ENCODE measurements around the gene IGFBP4. TPM values are rescaled to one million over a fixed set of nuclear protein-coding genes. Genes with fewer than 3 reads are reported as not detected.
A peak's percentile ranks its signal among the peaks of the same experiment; 100 is the strongest.

The IGFBP4 gene
- total RNA-seq, 1 donor from 2014 or later = 84.3 TPM

DNA sequence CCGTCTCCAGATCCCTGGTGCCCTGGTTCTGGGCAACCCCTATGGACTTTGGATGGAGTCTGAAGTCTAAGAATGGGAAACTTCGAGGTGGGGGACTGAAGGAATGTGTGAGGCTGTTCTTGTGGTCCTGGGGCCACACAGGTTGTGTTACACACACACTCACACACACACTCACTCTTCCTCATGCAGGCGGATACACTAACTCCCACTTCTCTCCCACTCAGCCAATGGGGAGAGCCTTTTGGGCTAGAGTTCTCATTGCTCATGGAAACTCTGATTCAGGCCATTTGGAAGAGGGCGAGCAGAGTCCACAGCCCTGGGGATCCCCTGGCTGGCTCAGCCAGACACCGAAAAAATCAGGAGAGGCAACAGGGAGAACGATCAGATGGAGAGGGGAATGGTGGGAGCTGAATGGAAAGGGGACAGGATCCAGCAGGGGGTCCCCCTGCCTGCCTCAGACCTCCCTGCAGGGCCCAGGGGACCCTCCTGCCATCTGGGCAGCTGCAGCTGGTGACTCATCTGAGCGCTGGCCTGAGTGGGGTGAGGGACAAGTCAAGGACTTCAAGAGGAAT lies 9.1 kb downstream of the IGFBP4 start:
- H3K27me3 Mint-ChIP-seq (ENCODE audit: insufficient read depth) = no peaks in the 10 kb centered on the region
- intact Hi-C loops (cut with micrococcal nuclease) = no loop called here
- peak overlapping the region; percentile 56 for H3K4me3 Mint-ChIP-seq
- DNase-seq (ENCODE audit: low spot score) = no peak
- H3K27ac Mint-ChIP-seq = peak overlapping the region; percentile 91
- no peaks in the 10 kb centered on the region for H3K9me3 Mint-ChIP-seq
- peaks cover 40% of the 10 kb centered on the region for H3K36me3 Mint-ChIP-seq (ENCODE audit: low read depth)
- peaks cover 37% of the 10 kb centered on the region for H3K4me1 Mint-ChIP-seq (ENCODE audit: low read depth)

DNA sequence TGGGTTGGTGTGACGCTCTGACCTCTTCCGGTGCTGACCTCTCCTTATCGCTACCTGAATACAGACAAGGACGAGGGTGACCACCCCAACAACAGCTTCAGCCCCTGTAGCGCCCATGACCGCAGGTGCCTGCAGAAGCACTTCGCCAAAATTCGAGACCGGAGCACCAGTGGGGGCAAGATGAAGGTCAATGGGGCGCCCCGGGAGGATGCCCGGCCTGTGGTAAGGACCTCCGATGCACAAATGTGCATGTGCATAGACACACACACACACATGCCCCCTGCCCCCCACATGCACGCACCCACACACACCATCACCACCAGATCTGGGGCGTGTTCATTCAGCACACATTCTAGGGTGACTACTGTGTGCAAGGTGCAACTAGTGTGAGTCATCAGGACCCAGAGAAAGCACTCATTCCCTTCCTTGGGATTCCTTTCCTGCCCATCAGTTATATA lies 9.7 kb downstream of the IGFBP4 start:
- H3K36me3 Mint-ChIP-seq (ENCODE audit: low read depth) = peaks cover 40% of the 10 kb centered on the region
- intact Hi-C loops (cut with micrococcal nuclease) = no loop called here

DNA sequence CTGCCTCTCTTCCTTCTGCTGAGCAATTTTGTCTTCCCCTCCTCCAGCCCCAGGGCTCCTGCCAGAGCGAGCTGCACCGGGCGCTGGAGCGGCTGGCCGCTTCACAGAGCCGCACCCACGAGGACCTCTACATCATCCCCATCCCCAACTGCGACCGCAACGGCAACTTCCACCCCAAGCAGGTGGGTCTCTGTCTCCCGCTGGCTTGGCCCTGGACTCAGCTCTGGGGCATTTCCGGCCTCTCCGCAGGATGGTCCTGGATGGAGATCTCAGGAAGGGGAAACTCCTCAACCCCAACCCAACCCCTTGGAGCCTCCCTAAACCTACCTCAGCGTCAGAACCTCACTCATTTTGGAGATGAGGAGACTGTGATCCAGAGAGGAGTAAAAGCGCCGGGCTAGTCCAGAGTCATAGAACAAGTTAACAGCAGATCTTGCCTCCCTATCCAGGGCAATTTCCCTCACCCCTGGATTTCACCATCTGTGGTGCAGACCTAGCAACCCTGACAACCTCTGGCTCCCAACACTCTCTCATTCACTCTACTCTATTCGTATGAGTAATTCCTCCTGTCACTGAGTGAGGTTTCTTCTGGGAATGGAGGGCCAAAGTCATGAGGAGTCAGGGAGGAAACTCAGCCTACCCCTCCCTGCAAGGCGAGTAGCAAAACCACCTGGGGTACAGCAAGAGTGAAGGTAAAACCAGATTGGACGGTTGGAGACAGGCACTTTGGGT lies 10.8 kb downstream of the IGFBP4 start:
- intact Hi-C loops (cut with micrococcal nuclease) = no loop called here
- Mint-ChIP-seq H3K4me1 (ENCODE audit: low read depth) (peaks cover 22% of the 10 kb centered on the region), H3K36me3 (ENCODE audit: low read depth) (peaks cover 43% of the 10 kb centered on the region), H3K27me3 (ENCODE audit: insufficient read depth) (no peaks in the 10 kb centered on the region), H3K4me3 (no peak overlapping the region), H3K27ac (no peak overlapping the region), H3K9me3 (no peaks in the 10 kb centered on the region)
- DNase-seq (ENCODE audit: low spot score) = no peak

More for the DNA sequence above, 9.7 kb downstream of the IGFBP4 start:
- H3K9me3 Mint-ChIP-seq = no peaks in the 10 kb centered on the region
- no peaks in the 10 kb centered on the region for H3K27me3 Mint-ChIP-seq (ENCODE audit: insufficient read depth)
- peaks cover 30% of the 10 kb centered on the region for H3K4me1 Mint-ChIP-seq (ENCODE audit: low read depth)
- H3K27ac Mint-ChIP-seq = no peak overlapping the region
- DNase-seq (ENCODE audit: low spot score) = no peak
- H3K4me3 Mint-ChIP-seq = no peak overlapping the region

DNA sequence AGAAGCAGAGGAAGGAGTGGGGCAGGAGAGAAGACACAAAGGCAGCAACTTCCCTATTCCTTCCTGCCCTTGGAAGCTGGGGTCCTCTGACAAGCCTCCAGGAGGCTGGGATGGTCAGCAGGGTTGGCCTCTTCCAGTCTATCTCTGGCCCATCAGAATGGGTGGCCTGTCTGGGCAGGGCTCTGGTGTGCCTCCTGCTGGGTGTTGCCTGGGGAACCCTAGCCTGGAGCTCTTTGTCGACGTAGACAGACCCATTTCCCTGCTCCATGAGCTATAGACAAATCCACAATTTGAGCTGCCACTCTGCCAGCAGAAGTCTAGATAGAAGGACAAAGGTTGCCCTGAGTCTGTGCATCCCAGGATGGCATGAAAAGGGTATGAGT lies 11.4 kb downstream of the IGFBP4 start:
- H3K9me3 Mint-ChIP-seq = no peaks in the 10 kb centered on the region
- H3K27me3 Mint-ChIP-seq (ENCODE audit: insufficient read depth) = no peaks in the 10 kb centered on the region
- H3K36me3 Mint-ChIP-seq (ENCODE audit: low read depth) = peaks cover 45% of the 10 kb centered on the region
- H3K27ac Mint-ChIP-seq = no peak overlapping the region
- peaks cover 21% of the 10 kb centered on the region for H3K4me1 Mint-ChIP-seq (ENCODE audit: low read depth)
- no peak for DNase-seq (ENCODE audit: low spot score)
- intact Hi-C loops (cut with micrococcal nuclease) = no loop called here
- no peak overlapping the region for H3K4me3 Mint-ChIP-seq

DNA sequence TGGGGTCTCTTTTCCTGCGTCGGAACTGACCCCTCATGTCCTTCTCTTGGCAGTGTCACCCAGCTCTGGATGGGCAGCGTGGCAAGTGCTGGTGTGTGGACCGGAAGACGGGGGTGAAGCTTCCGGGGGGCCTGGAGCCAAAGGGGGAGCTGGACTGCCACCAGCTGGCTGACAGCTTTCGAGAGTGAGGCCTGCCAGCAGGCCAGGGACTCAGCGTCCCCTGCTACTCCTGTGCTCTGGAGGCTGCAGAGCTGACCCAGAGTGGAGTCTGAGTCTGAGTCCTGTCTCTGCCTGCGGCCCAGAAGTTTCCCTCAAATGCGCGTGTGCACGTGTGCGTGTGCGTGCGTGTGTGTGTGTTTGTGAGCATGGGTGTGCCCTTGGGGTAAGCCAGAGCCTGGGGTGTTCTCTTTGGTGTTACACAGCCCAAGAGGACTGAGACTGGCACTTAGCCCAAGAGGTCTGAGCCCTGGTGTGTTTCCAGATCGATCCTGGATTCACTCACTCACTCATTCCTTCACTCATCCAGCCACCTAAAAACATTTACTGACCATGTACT lies 13.2 kb downstream of the IGFBP4 start:
- H3K4me3 Mint-ChIP-seq = no peak overlapping the region
- no peak overlapping the region for H3K27ac Mint-ChIP-seq
- intact Hi-C loops (cut with micrococcal nuclease) = no loop called here
- H3K27me3 Mint-ChIP-seq (ENCODE audit: insufficient read depth) = no peaks in the 10 kb centered on the region
- no peak for DNase-seq (ENCODE audit: low spot score)
- H3K36me3 Mint-ChIP-seq (ENCODE audit: low read depth) = peaks cover 42% of the 10 kb centered on the region
- no peaks in the 10 kb centered on the region for H3K9me3 Mint-ChIP-seq
- peaks cover 7% of the 10 kb centered on the region for H3K4me1 Mint-ChIP-seq (ENCODE audit: low read depth)

DNA sequence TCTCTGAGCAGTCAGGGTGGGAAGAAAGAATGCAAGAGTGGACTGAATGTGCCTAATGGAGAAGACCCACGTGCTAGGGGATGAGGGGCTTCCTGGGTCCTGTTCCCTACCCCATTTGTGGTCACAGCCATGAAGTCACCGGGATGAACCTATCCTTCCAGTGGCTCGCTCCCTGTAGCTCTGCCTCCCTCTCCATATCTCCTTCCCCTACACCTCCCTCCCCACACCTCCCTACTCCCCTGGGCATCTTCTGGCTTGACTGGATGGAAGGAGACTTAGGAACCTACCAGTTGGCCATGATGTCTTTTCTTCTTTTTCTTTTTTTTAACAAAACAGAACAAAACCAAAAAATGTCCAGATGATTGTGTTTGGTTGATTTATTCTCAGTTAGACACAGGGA lies 14.1 kb downstream of the IGFBP4 start:
- DNase-seq (ENCODE audit: low spot score) = no peak
- H3K27ac Mint-ChIP-seq = no peak overlapping the region
- intact Hi-C loops (cut with micrococcal nuclease) = no loop called here
- H3K4me1 Mint-ChIP-seq (ENCODE audit: low read depth) = peaks cover 2% of the 10 kb centered on the region
- H3K4me3 Mint-ChIP-seq = no peak overlapping the region
- H3K27me3 Mint-ChIP-seq (ENCODE audit: insufficient read depth) = no peaks in the 10 kb centered on the region
- no peaks in the 10 kb centered on the region for H3K9me3 Mint-ChIP-seq
- H3K36me3 Mint-ChIP-seq (ENCODE audit: low read depth) = peaks cover 37% of the 10 kb centered on the region

DNA sequence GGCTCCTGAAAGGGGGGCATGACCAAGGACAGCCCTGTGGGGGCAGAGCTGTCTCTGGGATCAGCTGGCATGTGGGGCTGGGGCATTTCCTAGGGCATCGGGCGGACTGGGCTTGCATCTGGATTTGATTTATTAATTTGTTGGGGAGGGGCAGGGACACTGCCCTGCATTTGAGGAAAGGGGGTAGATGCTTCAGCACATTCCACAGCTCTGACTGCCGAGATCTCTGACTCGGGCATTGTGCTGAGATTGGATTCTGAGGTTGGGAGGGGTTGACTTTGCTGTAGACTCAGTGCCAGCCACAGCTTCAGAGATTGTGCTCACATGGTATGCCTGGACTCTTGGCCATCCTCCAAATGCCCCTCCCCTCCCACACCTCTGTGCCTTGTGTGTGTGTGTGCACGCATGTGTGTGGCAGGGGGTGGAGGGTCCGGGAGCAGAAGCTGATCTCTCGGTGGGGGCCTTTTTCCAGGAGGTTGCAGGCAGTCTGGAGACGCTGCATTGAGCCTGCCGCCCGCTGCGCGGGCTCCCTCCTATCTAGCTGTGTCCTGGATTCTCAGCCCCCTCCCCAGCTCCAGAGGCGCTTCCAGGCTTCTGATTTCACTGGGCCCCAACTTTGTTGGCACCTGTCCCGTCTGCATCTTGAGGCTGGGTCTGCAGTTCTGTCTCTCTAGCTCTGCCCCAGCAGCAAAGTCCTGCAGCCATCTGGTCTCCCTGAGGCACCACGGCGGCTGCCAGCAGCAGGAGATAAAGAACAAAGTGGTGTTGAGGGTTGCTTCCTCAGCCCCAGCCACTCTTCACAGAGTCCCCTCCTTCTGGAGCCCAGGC lies 14.9 kb downstream of the IGFBP4 start:
- Mint-ChIP-seq H3K27ac (no peak overlapping the region), H3K4me1 (ENCODE audit: low read depth) (no peaks in the 10 kb centered on the region), H3K9me3 (no peaks in the 10 kb centered on the region), H3K27me3 (ENCODE audit: insufficient read depth) (no peaks in the 10 kb centered on the region), H3K4me3 (no peak overlapping the region), H3K36me3 (ENCODE audit: low read depth) (peaks cover 32% of the 10 kb centered on the region)
- no peak for DNase-seq (ENCODE audit: low spot score)
- intact Hi-C loops (cut with micrococcal nuclease) = no loop called here

DNA sequence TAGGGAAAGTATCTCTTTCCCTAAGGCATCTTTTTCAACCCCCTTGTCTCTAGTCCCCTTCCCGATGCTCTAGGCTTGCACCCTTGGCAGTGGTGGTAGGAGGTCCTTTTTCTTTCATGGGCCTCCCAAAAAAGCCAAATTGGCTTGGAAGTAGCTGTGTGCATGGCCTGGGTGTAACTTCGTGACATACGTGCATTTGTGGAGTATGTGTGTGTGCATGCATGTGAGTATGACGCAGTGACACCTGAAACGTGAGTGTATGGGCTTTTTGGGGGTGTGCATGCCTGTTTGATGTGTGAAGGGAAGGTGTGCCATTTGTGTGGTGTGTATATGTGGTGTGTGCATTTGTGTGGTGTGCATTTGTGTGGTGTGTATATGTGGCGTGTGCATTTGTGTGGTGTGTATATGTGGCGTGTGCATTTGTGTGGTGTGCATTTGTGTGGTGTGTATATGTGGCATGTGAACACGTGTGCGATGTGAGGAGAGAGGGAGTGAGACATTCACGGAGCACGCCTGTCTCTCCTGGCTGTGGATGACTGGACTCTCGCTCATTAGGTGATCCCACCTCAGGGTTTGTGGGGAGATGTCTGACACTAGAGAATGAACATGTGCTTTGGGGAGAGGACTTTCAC lies 15.7 kb downstream of the IGFBP4 start:
- H3K36me3 Mint-ChIP-seq (ENCODE audit: low read depth) = peaks cover 25% of the 10 kb centered on the region
- no peaks in the 10 kb centered on the region for H3K9me3 Mint-ChIP-seq
- no peak overlapping the region for H3K4me3 Mint-ChIP-seq
- intact Hi-C loops (cut with micrococcal nuclease) = no loop called here
- no peak overlapping the region for H3K27ac Mint-ChIP-seq
- H3K4me1 Mint-ChIP-seq (ENCODE audit: low read depth) = no peaks in the 10 kb centered on the region
- DNase-seq (ENCODE audit: low spot score) = no peak
- H3K27me3 Mint-ChIP-seq (ENCODE audit: insufficient read depth) = no peaks in the 10 kb centered on the region

DNA sequence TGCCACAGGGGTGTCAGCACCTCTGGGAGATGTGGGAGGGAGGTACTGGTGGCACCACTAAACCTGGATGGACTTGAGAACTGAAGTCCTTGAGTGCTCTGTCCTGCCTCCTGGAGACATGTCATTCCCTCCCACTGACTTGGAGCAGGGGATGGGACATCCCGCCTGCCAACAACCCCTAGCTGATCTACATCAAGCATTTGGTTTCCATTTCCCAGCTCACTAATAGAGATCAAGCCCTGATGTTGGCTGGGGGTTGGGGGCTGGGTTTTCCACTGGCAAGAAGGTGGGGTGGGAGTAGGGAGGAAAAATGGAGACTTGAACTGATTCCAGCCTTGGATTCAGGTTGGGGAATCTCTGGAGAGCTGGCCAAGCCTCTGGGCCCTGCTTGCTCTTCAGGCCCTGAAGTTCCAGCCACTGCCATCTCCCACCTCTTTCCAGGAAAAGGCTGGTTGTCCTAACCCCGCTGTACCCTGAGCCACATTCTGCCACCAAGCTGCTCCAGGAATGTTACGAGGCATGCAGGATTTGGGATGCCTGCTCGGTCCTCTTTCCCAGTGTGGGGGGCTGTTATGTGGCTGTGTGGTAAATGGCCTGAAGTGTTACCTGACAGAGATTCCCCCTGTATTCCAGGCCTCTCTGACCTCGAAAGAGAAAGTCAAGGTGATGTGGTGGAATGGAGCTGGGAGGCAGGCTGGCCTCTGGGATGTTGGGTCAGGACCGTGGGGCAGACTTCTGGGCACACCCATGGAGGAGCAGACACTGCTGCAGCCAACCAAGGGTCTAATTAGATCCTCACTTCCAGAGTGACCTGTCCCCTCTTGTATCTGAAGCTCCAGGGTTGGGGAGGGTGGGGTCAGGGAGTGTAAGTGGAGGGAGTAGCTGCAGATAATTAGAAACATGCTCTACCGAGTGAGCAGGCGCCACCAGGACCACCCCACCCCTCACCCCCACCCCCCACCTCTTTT lies 16.7 kb downstream of the IGFBP4 start:
- Mint-ChIP-seq H3K4me1 (ENCODE audit: low read depth) (no peaks in the 10 kb centered on the region), H3K36me3 (ENCODE audit: low read depth) (peaks cover 20% of the 10 kb centered on the region), H3K27ac (no peak overlapping the region), H3K4me3 (no peak overlapping the region), H3K9me3 (no peaks in the 10 kb centered on the region), H3K27me3 (ENCODE audit: insufficient read depth) (no peaks in the 10 kb centered on the region)
- intact Hi-C loops (cut with micrococcal nuclease) = no loop called here
- DNase-seq (ENCODE audit: low spot score) = no peak

DNA sequence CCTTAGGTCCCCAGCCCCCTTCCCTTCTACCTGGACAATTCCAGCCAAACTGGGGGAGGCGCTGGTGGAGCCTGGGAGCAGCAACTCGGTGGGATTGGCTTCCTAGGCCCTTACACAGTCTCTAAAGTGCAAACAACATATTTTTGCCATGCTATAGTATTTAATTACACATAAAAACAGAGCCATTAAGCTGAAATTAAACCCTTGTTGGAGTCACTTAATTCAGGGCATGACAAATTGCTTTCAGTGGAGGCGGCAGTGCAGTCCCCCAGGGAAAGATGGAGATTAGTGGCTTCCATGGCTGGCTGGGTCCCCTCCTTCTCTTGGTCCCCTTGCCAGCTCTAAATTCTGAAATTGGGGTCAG lies 17.3 kb downstream of the IGFBP4 start:
- DNase-seq (ENCODE audit: low spot score) = no peak
- H3K4me1 Mint-ChIP-seq (ENCODE audit: low read depth) = no peaks in the 10 kb centered on the region
- H3K4me3 Mint-ChIP-seq = no peak overlapping the region
- no peaks in the 10 kb centered on the region for H3K9me3 Mint-ChIP-seq
- peaks cover 19% of the 10 kb centered on the region for H3K36me3 Mint-ChIP-seq (ENCODE audit: low read depth)
- intact Hi-C loops (cut with micrococcal nuclease) = no loop called here
- no peak overlapping the region for H3K27ac Mint-ChIP-seq
- H3K27me3 Mint-ChIP-seq (ENCODE audit: insufficient read depth) = peaks cover under 1% of the 10 kb centered on the region

DNA sequence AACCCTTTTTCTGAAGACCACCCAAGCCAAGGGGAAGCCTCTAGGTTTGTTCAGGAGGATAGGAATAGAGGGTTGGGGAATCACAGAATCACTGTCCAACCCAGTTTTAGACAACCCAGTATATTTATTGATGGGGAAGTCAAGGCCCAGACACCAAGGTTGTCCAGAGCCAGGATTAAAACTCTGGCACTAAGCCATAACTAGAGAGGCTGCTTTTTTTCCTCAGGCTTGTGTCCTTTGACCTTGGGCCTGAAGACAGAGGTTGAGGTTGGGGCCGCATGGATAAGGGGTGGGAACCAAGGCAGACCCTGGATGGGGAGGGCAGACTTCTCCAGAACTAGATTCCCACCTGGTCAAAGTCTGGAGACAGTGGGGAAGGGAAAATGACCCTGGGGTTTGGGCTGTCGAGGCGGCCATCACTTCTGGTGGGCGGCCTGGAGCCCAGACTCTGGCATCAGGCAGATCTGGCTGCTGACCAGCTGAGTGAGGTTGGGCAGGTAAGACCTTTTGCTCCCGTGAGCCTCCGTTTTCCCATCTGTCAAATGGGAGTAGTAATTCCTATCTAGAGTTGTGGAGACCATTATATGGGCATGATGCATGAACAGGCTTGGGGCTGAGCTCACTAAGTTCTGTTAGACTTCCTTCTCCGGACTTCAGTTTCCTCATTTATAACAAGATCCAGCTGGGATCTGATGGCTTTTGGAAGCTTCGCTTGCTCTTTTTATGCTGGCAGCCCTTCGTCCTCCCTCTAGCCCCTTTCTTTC lies 17.9 kb downstream of the IGFBP4 start:
- no peak for DNase-seq (ENCODE audit: low spot score)
- Mint-ChIP-seq H3K4me1 (ENCODE audit: low read depth) (no peaks in the 10 kb centered on the region), H3K27me3 (ENCODE audit: insufficient read depth) (peaks cover 4% of the 10 kb centered on the region), H3K36me3 (ENCODE audit: low read depth) (peaks cover 15% of the 10 kb centered on the region), H3K9me3 (no peaks in the 10 kb centered on the region), H3K27ac (no peak overlapping the region), H3K4me3 (no peak overlapping the region)
- intact Hi-C loops (cut with micrococcal nuclease) = no loop called here

Measured in activated T-helper 1 cell treated with anti-CD3 and anti-CD28 coated beads, Interleukin-12 subunit alpha, Interleukin-12 subunit beta, Interleukin-2, Interleukin-4 antibody, amounts not matched to agents 30 ng/mL and 10 ng/mL and 1 ng/mL, durations not matched to agents 14 hours and 24 hours and 36 hours (primary cell).